Suprapubic skin (tissue), 3 donors: ENCODE results near the gene SLC39A9.

Experiments used
- CTCF ChIP-seq, 2 donors: fragments of 200-600 bp in 1 of 2; fragments of 450-650 bp in 1 of 2; sonication (generic) in 1 of 2; IDR thresholded peaks; one replicate each; pipeline ENCODE4 v1.5.1; 2016 to 2019; ENCODE audit warnings: antibody characterized with exemption in 2 of 2, mild to moderate bottlenecking in 1 of 2, moderate library complexity in 1 of 2
- EP300 ChIP-seq: sonication (generic); formaldehyde crosslinking; IDR thresholded peaks from one replicate; pipeline ENCODE4 v1.6.1; 2017; ENCODE audit warnings: antibody characterized with exemption
- POLR2A ChIP-seq, 2 donors: fragments of 450-650 bp; IDR thresholded peaks; one replicate each; pipeline ENCODE4 v1.6.1; 2017; ENCODE audit warnings: antibody characterized with exemption in 2 of 2, mild to moderate bottlenecking in 2 of 2, moderate library complexity in 2 of 2

DNA sequence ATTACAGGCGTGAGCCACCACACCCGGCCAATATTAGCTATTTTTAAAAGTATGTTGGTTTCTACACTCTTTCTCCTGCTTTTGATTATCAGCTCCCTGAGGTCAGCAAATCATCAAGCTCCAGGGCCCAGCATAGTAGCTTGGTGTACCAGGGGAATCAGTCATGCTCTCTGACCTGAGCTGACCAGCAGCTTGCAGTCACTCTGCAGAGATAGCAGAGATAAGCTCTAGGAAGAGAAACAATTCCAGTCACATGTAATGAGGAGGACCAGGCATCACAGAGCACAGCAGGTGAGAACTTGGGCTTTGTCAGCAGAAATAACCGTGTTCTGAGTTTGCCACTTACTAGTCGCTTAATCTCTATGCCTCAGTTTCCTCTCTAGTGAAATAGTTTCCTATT lies 94.5 kb downstream of the SLC39A9 start:
- TF ChIP-seq EP300 = no peak
- TF ChIP-seq CTCF (IDR thresholded peaks at IDR 0.05) = no peak
- TF ChIP-seq POLR2A (IDR thresholded peaks at IDR 0.05) = no peak
